HG03575 (cell line): ENCODE measurements around the gene AP4E1.
"Not testable (repeated sequence)": the region's sequence is repeated elsewhere in the genome, so short reads cannot be mapped to it uniquely, and the experiment has no call there.

Experiments
- ATAC-seq: cut with Tn5 transposase; IDR thresholded peaks from one replicate; pipeline ENCODE4 v1.9.1; 2021; ENCODE audit not compliant: unreplicated experiment, insufficient number of reproducible peaks, low FRiP score; ENCODE audit errors: extremely low read depth

The AP4E1 gene

GRCh38 chr15:50886611-50887345 is 21.7 kb upstream of the AP4E1 start:
- no peak for ATAC-seq

- ATAC-seq: no peak
Measured at GRCh38 chr15:50888054-50888453, 20.4 kb upstream of the AP4E1 start.

GRCh38 chr15:50889589-50889988 is 18.9 kb upstream of the AP4E1 start:
- ATAC-seq: no peak

- ATAC-seq: no peak
Measured at GRCh38 chr15:50890751-50891150, 17.7 kb upstream of the AP4E1 start.

- ATAC-seq: no peak
Measured at GRCh38 chr15:50891159-50891558, 17.3 kb upstream of the AP4E1 start.

- no peak for ATAC-seq
Measured at GRCh38 chr15:50893976-50894375, 14.5 kb upstream of the AP4E1 start.

- ATAC-seq: not testable (repeated sequence)
Measured at GRCh38 chr15:50901390-50901789, 7.1 kb upstream of the AP4E1 start.

- ATAC-seq: no peak
Measured at GRCh38 chr15:50904211-50904610, 4.3 kb upstream of the AP4E1 start.

- ATAC-seq: no peak
Measured at GRCh38 chr15:50905055-50905454, 3.4 kb upstream of the AP4E1 start.

- peak; percentile 65 for ATAC-seq
Measured at GRCh38 chr15:50906954-50907600, 1.4 kb upstream of the AP4E1 start.

- ATAC-seq: no peak
Measured at GRCh38 chr15:50907601-50908208, 778 bp upstream of the AP4E1 start.

GRCh38 chr15:50909010-50909317 is 481 bp downstream of the AP4E1 start:
- no peak for ATAC-seq

- not testable (repeated sequence) for ATAC-seq
Measured at GRCh38 chr15:50910426-50910795, 1.9 kb downstream of the AP4E1 start.

GRCh38 chr15:50911001-50911400 is 2.5 kb downstream of the AP4E1 start:
- ATAC-seq: no peak

- ATAC-seq: no peak
Measured at GRCh38 chr15:50911621-50912020, 3.1 kb downstream of the AP4E1 start.

GRCh38 chr15:50916400-50916799 is 7.9 kb downstream of the AP4E1 start:
- ATAC-seq: no peak

GRCh38 chr15:50919359-50919758 is 10.9 kb downstream of the AP4E1 start:
- ATAC-seq: not testable (repeated sequence)

- ATAC-seq: no peak
Measured at GRCh38 chr15:50925281-50925680, 16.8 kb downstream of the AP4E1 start.

GRCh38 chr15:50929062-50929461 is 20.6 kb downstream of the AP4E1 start:
- ATAC-seq: no peak

GRCh38 chr15:50930792-50931191 is 22.3 kb downstream of the AP4E1 start:
- ATAC-seq: no peak
